ENCODE results near the gene NPIPB12.
"Not testable (repeated sequence)": the region's sequence is repeated elsewhere in the genome, so short reads cannot be mapped to it uniquely, and the experiment has no call there.

DNA sequence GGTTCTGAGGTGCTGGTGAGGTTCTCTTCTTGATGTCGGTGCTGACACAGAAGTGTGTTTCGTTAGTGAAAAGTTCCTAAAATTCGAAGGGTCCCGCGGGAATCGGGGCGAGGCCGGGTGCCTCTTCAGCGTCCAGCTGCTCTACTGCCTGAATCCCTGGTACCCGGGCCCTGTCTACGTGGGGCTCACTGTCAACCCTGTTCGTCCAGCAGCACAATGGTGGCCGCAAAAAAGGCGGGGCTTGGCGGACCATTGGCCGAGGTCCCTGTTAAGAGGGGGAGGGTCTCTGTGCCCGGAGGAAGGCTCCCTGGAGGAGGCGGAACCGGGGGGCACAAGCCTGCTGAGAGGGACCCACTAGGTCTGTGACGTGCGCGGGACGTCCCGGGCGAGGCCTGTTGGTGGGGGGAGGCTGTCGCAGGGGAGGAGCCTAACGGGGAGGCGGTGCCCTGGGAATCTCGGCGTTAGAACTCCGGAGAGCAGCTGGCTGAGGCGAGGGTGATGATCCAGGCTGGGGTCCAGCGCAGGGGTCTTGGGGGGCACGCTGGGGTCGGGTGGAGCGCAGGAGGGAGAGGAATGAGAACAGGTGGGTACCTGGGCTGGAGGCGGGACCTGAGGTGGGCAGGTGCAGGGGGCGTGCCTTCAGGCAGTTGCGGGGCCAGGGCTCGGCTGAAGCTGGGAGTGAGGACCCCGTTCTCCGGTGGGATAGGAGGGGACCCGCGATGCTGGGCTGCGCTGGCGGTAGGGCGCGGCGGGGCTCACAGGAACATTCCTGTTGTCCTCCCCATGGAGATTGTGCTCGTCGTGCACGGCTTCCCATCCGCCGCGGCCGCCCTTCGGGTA lies 40.0 kb downstream of the NPIPB12 start:
- TF ChIP-seq, protein P1, sequence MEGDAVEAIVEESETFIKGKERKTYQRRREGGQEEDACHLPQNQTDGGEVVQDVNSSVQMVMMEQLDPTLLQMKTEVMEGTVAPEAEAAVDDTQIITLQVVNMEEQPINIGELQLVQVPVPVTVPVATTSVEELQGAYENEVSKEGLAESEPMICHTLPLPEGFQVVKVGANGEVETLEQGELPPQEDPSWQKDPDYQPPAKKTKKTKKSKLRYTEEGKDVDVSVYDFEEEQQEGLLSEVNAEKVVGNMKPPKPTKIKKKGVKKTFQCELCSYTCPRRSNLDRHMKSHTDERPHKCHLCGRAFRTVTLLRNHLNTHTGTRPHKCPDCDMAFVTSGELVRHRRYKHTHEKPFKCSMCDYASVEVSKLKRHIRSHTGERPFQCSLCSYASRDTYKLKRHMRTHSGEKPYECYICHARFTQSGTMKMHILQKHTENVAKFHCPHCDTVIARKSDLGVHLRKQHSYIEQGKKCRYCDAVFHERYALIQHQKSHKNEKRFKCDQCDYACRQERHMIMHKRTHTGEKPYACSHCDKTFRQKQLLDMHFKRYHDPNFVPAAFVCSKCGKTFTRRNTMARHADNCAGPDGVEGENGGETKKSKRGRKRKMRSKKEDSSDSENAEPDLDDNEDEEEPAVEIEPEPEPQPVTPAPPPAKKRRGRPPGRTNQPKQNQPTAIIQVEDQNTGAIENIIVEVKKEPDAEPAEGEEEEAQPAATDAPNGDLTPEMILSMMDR (IDR thresholded peaks at IDR 0.05), result not testable (repeated sequence)
- TF ChIP-seq EP300, POLR2AphosphoS5, POLR2A (IDR thresholded peaks at IDR 0.05): not testable (repeated sequence)

Data from sigmoid colon (tissue), 4 donors.